Measurements from ENCODE around the gene C4B.
"Not testable (repeated sequence)": the region's sequence is repeated elsewhere in the genome, so short reads cannot be mapped to it uniquely, and the experiment has no call there.

DNA sequence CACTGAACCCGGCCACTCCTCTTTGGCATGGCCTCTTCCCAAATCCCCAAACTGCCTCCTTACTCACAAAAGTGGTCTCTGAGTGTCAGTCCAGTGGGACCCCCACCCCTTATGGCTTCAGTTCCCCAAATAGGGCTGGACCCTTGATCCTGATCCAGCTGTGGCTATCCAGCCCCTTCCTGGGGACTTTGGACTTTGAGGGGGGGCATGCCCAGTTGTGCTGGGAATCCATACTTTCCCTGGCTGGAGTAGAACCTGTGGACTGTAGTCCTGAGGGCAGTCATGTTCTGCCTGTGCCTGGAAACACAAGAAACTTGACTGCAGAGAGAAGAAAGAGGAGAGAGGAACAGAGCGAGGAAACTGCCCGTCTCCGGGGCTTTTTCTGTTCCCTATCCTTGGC, 10.2 kb upstream of the C4B start:
- TF ChIP-seq, protein P1, sequence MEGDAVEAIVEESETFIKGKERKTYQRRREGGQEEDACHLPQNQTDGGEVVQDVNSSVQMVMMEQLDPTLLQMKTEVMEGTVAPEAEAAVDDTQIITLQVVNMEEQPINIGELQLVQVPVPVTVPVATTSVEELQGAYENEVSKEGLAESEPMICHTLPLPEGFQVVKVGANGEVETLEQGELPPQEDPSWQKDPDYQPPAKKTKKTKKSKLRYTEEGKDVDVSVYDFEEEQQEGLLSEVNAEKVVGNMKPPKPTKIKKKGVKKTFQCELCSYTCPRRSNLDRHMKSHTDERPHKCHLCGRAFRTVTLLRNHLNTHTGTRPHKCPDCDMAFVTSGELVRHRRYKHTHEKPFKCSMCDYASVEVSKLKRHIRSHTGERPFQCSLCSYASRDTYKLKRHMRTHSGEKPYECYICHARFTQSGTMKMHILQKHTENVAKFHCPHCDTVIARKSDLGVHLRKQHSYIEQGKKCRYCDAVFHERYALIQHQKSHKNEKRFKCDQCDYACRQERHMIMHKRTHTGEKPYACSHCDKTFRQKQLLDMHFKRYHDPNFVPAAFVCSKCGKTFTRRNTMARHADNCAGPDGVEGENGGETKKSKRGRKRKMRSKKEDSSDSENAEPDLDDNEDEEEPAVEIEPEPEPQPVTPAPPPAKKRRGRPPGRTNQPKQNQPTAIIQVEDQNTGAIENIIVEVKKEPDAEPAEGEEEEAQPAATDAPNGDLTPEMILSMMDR (IDR thresholded peaks at IDR 0.05; ENCODE audit: low read length), result not testable (repeated sequence)
- TF ChIP-seq EZH2phosphoT487 (IDR thresholded peaks at IDR 0.05; ENCODE audit: low read length), result not testable (repeated sequence)
